Keratinocyte (primary cell): ENCODE measurements around the gene KCNH8. TPM values are rescaled to one million over a fixed set of nuclear protein-coding genes. Genes with fewer than 3 reads are reported as not detected.
"Not testable (repeated sequence)": the region's sequence is repeated elsewhere in the genome, so short reads cannot be mapped to it uniquely, and the experiment has no call there.

Source experiments
- DNase-seq: peaks from one replicate; pipeline ENCODE4 v3.0.0-alpha.2; 2011; ENCODE audit warnings: low read depth, missing footprints, low spot score
- FAIRE-seq: peaks from 2 replicates; lab custom pipeline; 2011; peaks lifted over from hg19 to GRCh38; lab: Jason Lieb, UNC
- H2AFZ ChIP-seq: 2 replicates; pipeline ENCODE4 v1.6.0; 2012; ENCODE audit warnings: low read length, control low read depth, inconsistent platforms; ENCODE audit not compliant: control insufficient read depth
- H3K27ac ChIP-seq: 2 replicates; pipeline ENCODE4 v1.5.1; 2011; ENCODE audit warnings: low read length; ENCODE audit not compliant: control insufficient read depth, insufficient read depth
- H3K27me3 ChIP-seq: 3 replicates; pipeline ENCODE4 v1.6.0; 2011; ENCODE audit warnings: low read length; ENCODE audit not compliant: control insufficient read depth, insufficient read depth; ENCODE audit errors: extremely low read depth
- H3K36me3 ChIP-seq, 2 experiments: 2 replicates in 1 of 2; 3 replicates in 1 of 2; pipeline ENCODE4 v1.5.1; 2011; ENCODE audit warnings: low read length in 2 of 2, mild to moderate bottlenecking in 1 of 2; ENCODE audit not compliant: control insufficient read depth in 2 of 2, insufficient read depth in 2 of 2; ENCODE audit errors: extremely low read depth in 1 of 2
- H3K4me1 ChIP-seq: 3 replicates; pipeline ENCODE4 v1.5.1; 2011; ENCODE audit warnings: low read length; ENCODE audit not compliant: control insufficient read depth, insufficient read depth; ENCODE audit errors: extremely low read depth
- H3K4me2 ChIP-seq: 3 replicates; pipeline ENCODE4 v1.6.0; 2011; ENCODE audit warnings: low read depth, low read length; ENCODE audit not compliant: control insufficient read depth, insufficient read depth; ENCODE audit errors: extremely low read depth
- H3K4me3 ChIP-seq, 3 experiments: fragments of 200-600 bp in 1 of 3; sonication (generic) in 1 of 3; 2 replicates in 2 of 3; 3 replicates in 1 of 3; pipeline ENCODE4 v1.5.1; 2011 to 2016; ENCODE audit warnings: low read length in 3 of 3, mild to moderate bottlenecking in 3 of 3, control low read depth in 2 of 3, inconsistent platforms in 1 of 3, low read depth in 1 of 3, mixed read lengths in 1 of 3, mixed run types in 1 of 3, moderate library complexity in 1 of 3; ENCODE audit not compliant: control insufficient read depth in 2 of 3, insufficient read depth in 2 of 3; ENCODE audit errors: extremely low read depth in 1 of 3
- H3K79me2 ChIP-seq: 2 replicates; pipeline ENCODE4 v1.6.0; 2012; ENCODE audit warnings: low read length; ENCODE audit not compliant: control insufficient read depth, insufficient read depth
- H3K9ac ChIP-seq: 3 replicates; pipeline ENCODE4 v1.6.0; 2011; ENCODE audit warnings: low read length; ENCODE audit not compliant: control insufficient read depth, insufficient read depth; ENCODE audit errors: extremely low read depth
- H3K9me1 ChIP-seq: 3 replicates; pipeline ENCODE4 v1.6.0; 2011; ENCODE audit warnings: low read length; ENCODE audit not compliant: control insufficient read depth, insufficient read depth; ENCODE audit errors: extremely low read depth
- H3K9me3 ChIP-seq: 2 replicates; pipeline ENCODE4 v1.5.1; 2012; ENCODE audit warnings: low read depth, low read length; ENCODE audit not compliant: control insufficient read depth
- H4K20me1 ChIP-seq: 3 replicates; pipeline ENCODE4 v1.6.0; 2011; ENCODE audit warnings: low read length; ENCODE audit not compliant: control insufficient read depth, insufficient read depth; ENCODE audit errors: extremely low read depth
- EZH2 ChIP-seq: IDR thresholded peaks from one replicate; pipeline ENCODE4 v1.6.1; 2012; ENCODE audit warnings: inconsistent platforms, mild to moderate bottlenecking, low read length, moderate library complexity
- dilution Hi-C: fragments of 300-500 bp; cut with MboI; formaldehyde crosslinking; loops from one replicate; pipeline ENCODE4 v1.7.0; 2020; ENCODE audit warnings: low sequenced_read_pairs; ENCODE audit not compliant: extremely low pct_ligation_motif_present
- polyA plus RNA-seq, 5 experiments: library from polyadenylated mRNA; depleted of rRNA in 3 of 5; stranded (reverse) in 3 of 5; stranded (forward) in 1 of 5; unstranded in 1 of 5; fragments of >200 nt; gene quantifications; 1 replicate in 1 of 5; 2 replicates in 3 of 5; 3 replicates in 1 of 5; pipeline versions ENCODE4 v1.2.1 to v1.2.3, GENCODE V29; 2011 to 2012; ENCODE audit warnings: missing spikeins in 2 of 5, low read depth in 1 of 5, low replicate concordance in 1 of 5
- TF ChIP-seq, protein P1 (sequence below), 3 experiments: IDR thresholded peaks in 1 of 3; conservative IDR thresholded peaks in 1 of 3; optimal IDR thresholded peaks in 1 of 3; 2 replicates in 2 of 3; 3 replicates in 1 of 3; pipeline versions ENCODE3 to v1.5.1; 2011; ENCODE audit warnings: low read length in 3 of 3, mild to moderate bottlenecking in 3 of 3, moderate library complexity in 2 of 3, control low read depth in 1 of 3, inconsistent platforms in 1 of 3; ENCODE audit not compliant: insufficient read depth in 2 of 3; ENCODE audit errors: extremely low read depth in 1 of 3

Gene KCNH8
- polyA plus RNA-seq, 1 donor (not counting 4 experiments of a cell fraction or from before 2014, with no cell fraction given), result not detected

DNA sequence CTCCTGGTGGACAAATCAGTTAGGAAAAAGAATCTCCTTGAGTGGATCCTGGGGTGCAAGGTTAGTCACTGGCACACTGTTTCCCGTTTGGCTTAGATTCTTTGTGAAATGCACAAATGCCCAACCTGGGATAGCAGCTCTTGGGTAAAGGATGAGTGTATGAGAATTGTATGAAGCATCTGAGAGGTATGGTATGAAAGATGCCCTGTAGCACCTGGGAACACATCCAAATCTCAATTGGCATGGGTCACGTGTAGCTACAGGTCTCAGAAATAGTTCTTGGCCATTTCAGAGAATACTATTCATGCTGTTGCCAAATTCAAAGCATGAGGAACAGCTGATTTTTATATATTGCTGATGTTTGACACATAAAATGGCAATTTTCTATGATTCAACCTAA is 84.3 kb downstream of the KCNH8 start:
- H3K4me3 ChIP-seq, result no peak overlapping the region
- H3K9me3 ChIP-seq, result no peaks in the 10 kb centered on the region
- no peaks in the 10 kb centered on the region for H3K9me1 ChIP-seq
- no peaks in the 10 kb centered on the region for H3K79me2 ChIP-seq
- DNase-seq (no peak), FAIRE-seq (no peak)
- H2AFZ ChIP-seq, result no peak overlapping the region
- H3K9ac ChIP-seq, result no peak overlapping the region
- no peak overlapping the region for H3K4me2 ChIP-seq
- H4K20me1 ChIP-seq, result no peaks in the 10 kb centered on the region
- dilution Hi-C loops, result no loop called here
- H3K27ac ChIP-seq, result no peak overlapping the region
- no peaks in the 10 kb centered on the region for H3K27me3 ChIP-seq
- no peaks in the 10 kb centered on the region for H3K4me1 ChIP-seq
- TF ChIP-seq EZH2, result no peak
- TF ChIP-seq, protein P1, sequence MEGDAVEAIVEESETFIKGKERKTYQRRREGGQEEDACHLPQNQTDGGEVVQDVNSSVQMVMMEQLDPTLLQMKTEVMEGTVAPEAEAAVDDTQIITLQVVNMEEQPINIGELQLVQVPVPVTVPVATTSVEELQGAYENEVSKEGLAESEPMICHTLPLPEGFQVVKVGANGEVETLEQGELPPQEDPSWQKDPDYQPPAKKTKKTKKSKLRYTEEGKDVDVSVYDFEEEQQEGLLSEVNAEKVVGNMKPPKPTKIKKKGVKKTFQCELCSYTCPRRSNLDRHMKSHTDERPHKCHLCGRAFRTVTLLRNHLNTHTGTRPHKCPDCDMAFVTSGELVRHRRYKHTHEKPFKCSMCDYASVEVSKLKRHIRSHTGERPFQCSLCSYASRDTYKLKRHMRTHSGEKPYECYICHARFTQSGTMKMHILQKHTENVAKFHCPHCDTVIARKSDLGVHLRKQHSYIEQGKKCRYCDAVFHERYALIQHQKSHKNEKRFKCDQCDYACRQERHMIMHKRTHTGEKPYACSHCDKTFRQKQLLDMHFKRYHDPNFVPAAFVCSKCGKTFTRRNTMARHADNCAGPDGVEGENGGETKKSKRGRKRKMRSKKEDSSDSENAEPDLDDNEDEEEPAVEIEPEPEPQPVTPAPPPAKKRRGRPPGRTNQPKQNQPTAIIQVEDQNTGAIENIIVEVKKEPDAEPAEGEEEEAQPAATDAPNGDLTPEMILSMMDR (optimal IDR thresholded peaks at IDR 0.05 in 1 of 3, IDR thresholded peaks at IDR 0.05 in 1 of 3, conservative IDR thresholded peaks at IDR 0.05 in 1 of 3; ENCODE audit: extremely low read depth in 1 of 3, insufficient read depth in 2 of 3, low read length in 3 of 3), result no peak
- no peaks in the 10 kb centered on the region for H3K36me3 ChIP-seq

DNA sequence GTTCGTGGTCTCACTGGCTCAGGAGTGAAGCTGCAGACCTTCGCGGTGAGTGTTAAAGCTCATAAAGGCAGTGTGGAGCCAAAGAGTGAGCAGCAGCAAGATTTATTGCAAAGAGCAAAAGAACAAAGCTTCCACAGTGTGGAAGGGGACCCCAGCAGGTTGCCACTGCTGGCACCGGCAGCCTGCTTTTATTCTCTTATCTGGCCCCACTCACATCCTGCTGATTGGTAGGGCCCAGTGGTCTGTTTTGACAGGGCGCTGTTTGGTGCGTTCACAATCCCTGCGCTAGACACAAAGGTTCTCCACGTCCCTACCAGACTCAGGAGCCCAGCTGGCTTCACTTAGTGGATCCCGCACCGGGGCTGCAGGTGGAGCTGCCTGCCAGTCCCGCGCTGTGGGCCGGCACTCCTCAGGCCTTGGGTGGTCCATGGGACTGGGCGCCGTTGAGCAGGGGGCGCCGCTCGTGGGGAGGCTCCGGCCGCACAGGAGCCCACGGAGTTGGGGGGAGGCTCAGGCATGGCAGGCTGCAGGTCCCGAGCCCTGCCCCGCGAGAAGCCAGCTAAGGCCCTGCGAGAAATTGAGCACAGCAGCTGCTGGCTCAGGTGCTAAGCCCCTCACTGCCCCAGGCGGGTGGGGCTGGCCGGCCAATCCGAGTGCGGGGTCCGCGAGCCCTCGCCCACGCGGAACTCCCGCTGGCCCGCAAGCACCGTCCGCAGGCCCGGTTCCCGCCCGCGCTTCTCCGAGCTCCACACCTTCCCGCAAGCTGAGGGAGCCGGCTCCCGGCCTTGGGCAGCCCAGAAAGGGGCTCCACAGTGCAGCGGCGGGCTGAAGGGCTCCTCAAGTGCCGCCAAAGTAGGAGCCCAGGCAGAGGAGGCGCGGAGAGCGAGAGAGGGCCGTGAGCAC is 85.8 kb downstream of the KCNH8 start:
- H2AFZ ChIP-seq, H3K79me2 ChIP-seq, H3K9me3 ChIP-seq, dilution Hi-C loops, H3K4me1 ChIP-seq, H3K27me3 ChIP-seq, H3K4me3 ChIP-seq, H3K36me3 ChIP-seq, H3K4me2 ChIP-seq, H3K9me1 ChIP-seq, DNase-seq, H4K20me1 ChIP-seq, FAIRE-seq, H3K27ac ChIP-seq, H3K9ac ChIP-seq: not testable (repeated sequence)
